ENCODE measurements around the gene ARHGDIA. TPM values are rescaled to one million over a fixed set of nuclear protein-coding genes. Genes with fewer than 3 reads are reported as not detected.
A peak's percentile ranks its signal among the peaks of the same experiment; 100 is the strongest.

The ARHGDIA gene
- total RNA-seq, 1 experiment from 2014 or later: 247 TPM

DNA sequence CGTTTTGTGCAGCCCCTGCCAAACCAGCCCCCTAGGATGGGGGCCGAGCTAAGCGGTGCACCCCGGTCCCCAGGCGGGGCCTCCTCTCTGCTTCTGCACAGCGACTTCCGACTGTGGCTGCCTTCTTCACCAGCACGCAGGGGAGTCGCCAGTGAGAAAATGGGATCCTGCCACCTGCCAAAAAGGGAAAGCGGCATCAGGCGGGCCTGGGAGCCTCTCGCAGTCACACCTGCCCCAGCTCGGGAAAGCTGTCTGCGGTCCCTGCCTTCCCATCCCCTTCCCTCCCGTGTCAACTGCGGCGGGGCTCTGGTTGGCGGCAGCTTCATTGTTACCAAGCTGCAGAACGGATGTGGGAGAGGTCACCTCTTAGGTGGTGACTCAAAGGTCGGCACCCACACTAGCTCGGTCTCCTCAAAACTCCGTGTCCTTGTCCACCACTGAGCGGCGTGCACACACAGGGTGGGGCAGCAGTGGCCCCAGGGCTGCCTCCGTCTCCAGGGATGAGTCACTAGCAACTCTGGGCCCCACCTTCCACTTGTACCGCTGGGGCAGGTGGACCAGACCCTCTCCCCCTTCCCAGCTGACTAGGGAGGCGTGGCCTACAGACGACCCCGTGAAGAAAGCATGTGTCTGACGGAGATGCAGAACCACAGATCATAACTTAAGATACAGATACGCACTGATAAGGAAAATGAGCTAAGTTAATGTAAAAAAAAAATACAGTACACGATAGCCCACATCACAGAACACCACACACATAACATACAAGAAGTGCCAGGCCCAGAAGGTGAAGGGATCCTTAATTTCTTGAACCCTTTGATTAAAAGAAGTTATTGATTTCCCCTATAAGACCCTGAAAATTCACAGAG is 41.5 kb upstream of the ARHGDIA start:
- DNase-seq (ENCODE audit: low spot score) (no peak), ATAC-seq (no peak)
- peak overlapping the region; percentile 34; the same call in 1 of the 2 replicates for H3K27ac Mint-ChIP-seq
- peaks cover 17% of the 10 kb centered on the region for H3K36me3 Mint-ChIP-seq
- TF ChIP-seq ATF6 (CRISPR knock-in tag; IDR thresholded peaks at IDR 0.05): no peak
- TF ChIP-seq, protein P1, sequence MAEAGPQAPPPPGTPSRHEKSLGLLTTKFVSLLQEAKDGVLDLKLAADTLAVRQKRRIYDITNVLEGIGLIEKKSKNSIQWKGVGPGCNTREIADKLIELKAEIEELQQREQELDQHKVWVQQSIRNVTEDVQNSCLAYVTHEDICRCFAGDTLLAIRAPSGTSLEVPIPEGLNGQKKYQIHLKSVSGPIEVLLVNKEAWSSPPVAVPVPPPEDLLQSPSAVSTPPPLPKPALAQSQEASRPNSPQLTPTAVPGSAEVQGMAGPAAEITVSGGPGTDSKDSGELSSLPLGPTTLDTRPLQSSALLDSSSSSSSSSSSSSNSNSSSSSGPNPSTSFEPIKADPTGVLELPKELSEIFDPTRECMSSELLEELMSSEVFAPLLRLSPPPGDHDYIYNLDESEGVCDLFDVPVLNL (CRISPR knock-in tag; IDR thresholded peaks at IDR 0.05; ENCODE audit: borderline replicate concordance, low read depth): no peak
- TF ChIP-seq GTF2I (CRISPR knock-in tag; conservative IDR thresholded peaks at IDR 0.05): no peak
- TF ChIP-seq, protein P2, sequence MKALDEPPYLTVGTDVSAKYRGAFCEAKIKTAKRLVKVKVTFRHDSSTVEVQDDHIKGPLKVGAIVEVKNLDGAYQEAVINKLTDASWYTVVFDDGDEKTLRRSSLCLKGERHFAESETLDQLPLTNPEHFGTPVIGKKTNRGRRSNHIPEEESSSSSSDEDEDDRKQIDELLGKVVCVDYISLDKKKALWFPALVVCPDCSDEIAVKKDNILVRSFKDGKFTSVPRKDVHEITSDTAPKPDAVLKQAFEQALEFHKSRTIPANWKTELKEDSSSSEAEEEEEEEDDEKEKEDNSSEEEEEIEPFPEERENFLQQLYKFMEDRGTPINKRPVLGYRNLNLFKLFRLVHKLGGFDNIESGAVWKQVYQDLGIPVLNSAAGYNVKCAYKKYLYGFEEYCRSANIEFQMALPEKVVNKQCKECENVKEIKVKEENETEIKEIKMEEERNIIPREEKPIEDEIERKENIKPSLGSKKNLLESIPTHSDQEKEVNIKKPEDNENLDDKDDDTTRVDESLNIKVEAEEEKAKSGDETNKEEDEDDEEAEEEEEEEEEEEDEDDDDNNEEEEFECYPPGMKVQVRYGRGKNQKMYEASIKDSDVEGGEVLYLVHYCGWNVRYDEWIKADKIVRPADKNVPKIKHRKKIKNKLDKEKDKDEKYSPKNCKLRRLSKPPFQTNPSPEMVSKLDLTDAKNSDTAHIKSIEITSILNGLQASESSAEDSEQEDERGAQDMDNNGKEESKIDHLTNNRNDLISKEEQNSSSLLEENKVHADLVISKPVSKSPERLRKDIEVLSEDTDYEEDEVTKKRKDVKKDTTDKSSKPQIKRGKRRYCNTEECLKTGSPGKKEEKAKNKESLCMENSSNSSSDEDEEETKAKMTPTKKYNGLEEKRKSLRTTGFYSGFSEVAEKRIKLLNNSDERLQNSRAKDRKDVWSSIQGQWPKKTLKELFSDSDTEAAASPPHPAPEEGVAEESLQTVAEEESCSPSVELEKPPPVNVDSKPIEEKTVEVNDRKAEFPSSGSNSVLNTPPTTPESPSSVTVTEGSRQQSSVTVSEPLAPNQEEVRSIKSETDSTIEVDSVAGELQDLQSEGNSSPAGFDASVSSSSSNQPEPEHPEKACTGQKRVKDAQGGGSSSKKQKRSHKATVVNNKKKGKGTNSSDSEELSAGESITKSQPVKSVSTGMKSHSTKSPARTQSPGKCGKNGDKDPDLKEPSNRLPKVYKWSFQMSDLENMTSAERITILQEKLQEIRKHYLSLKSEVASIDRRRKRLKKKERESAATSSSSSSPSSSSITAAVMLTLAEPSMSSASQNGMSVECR (CRISPR knock-in tag; IDR thresholded peaks at IDR 0.05; ENCODE audit: borderline replicate concordance): no peak
- TF ChIP-seq, protein P3, sequence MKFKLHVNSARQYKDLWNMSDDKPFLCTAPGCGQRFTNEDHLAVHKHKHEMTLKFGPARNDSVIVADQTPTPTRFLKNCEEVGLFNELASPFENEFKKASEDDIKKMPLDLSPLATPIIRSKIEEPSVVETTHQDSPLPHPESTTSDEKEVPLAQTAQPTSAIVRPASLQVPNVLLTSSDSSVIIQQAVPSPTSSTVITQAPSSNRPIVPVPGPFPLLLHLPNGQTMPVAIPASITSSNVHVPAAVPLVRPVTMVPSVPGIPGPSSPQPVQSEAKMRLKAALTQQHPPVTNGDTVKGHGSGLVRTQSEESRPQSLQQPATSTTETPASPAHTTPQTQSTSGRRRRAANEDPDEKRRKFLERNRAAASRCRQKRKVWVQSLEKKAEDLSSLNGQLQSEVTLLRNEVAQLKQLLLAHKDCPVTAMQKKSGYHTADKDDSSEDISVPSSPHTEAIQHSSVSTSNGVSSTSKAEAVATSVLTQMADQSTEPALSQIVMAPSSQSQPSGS (CRISPR knock-in tag; IDR thresholded peaks at IDR 0.05; ENCODE audit: borderline replicate concordance, low read depth): no peak
- TF ChIP-seq ZNF671 (CRISPR knock-in tag; IDR thresholded peaks at IDR 0.05): no peak
- no peak for TF ChIP-seq ZNF219 (CRISPR knock-in tag; IDR thresholded peaks at IDR 0.05; ENCODE audit: borderline replicate concordance)
- TF ChIP-seq CTCF (IDR thresholded peaks at IDR 0.05): no peak
- no peaks in the 10 kb centered on the region for H3K27me3 Mint-ChIP-seq (ENCODE audit: low read depth)
- peak overlapping the region; percentile 62; the same call in 1 of the 2 replicates for H3K4me3 Mint-ChIP-seq
- H3K4me1 Mint-ChIP-seq: peaks cover 11% of the 10 kb centered on the region
- CTCF ChIA-PET: interaction anchor here (1.6 to 3.4 kb wide), 3 partner anchors 11 to 107 kb away, joined by 5 to 15 read pairs (median 12); no protein-coding TSS in a partner anchor
- POLR2A ChIA-PET: interaction anchor here (1.0 to 2.0 kb wide), 2 partner anchors 11 to 43 kb away, joined by 3 to 7 read pairs; no protein-coding TSS in a partner anchor
- no peaks in the 10 kb centered on the region for H3K9me3 Mint-ChIP-seq

DNA sequence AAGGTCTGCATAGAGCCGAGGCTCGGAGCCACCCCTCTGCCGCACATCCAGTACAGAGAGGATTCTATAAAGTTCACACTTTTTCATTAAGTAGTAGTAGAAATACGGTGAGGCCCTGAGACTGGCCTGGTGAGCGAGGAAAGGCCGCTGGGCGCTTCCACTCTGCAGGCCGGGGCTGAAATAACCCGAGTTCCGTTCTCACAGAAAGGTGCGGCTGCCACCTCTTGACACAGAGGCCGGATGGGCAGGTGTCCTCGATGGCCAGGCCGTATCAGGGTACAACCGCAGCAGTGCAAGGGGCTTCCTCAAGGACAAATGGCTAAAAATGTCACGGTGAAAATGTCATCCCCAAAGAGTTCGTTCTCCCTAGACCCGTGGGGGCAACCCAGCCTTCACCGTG is 40.8 kb upstream of the ARHGDIA start:
- ATAC-seq: no peak
- no peaks in the 10 kb centered on the region for H3K27me3 Mint-ChIP-seq (ENCODE audit: low read depth)
- H3K4me3 Mint-ChIP-seq: peak overlapping the region; percentile 62
- DNase-seq (ENCODE audit: low spot score): no peak
- peaks cover 17% of the 10 kb centered on the region for H3K36me3 Mint-ChIP-seq
- H3K27ac Mint-ChIP-seq: no peak overlapping the region; the same call in 1 of the 2 replicates
- no peaks in the 10 kb centered on the region for H3K9me3 Mint-ChIP-seq
- CTCF ChIA-PET: interaction anchor here (1.6 to 3.4 kb wide), 3 partner anchors 11 to 108 kb away, joined by 5 to 15 read pairs (median 12); no protein-coding TSS in a partner anchor
- H3K4me1 Mint-ChIP-seq: peaks cover 7% of the 10 kb centered on the region
- POLR2A ChIA-PET: interaction anchor here (1.0 kb wide), 1 partner anchor 42 kb away, joined by 3 read pairs; no protein-coding TSS in a partner anchor
- TF ChIP-seq, protein P1 (CRISPR knock-in tag; IDR thresholded peaks at IDR 0.05; ENCODE audit: borderline replicate concordance, low read depth): no peak
- TF ChIP-seq ATF3 (CRISPR knock-in tag; conservative IDR thresholded peaks at IDR 0.05) (no peak), ZNF263 (CRISPR knock-in tag; IDR thresholded peaks at IDR 0.05; ENCODE audit: low read depth) (no peak), ELF4 (CRISPR knock-in tag; IDR thresholded peaks at IDR 0.05; ENCODE audit: low read depth) (no peak), TEAD1 (CRISPR knock-in tag; IDR thresholded peaks at IDR 0.05) (no peak), HMGA2 (CRISPR knock-in tag; IDR thresholded peaks at IDR 0.05) (no peak), FOXP4 (CRISPR knock-in tag; IDR thresholded peaks at IDR 0.05) (no peak), GABPB1 (CRISPR knock-in tag; IDR thresholded peaks at IDR 0.05) (no peak), KAT7 (CRISPR knock-in tag; IDR thresholded peaks at IDR 0.05; ENCODE audit: borderline replicate concordance) (no peak)
